OCI-LY1 (cell line): Measurements from ENCODE around the gene TBXAS1.

Source experiments
- EZH2 ChIP-seq: fragments of 200-600 bp; sonication (generic), shearing (Covaris generic); IDR thresholded peaks from 2 replicates; pipeline ENCODE4 v1.8.0; 2017; ENCODE audit warnings: borderline replicate concordance, mixed run types, mild to moderate bottlenecking, antibody characterized with exemption, low read length, moderate library complexity, mixed read lengths
- TF ChIP-seq, protein P1 (sequence below): fragments of 200-600 bp; sonication (generic), shearing (Covaris generic); IDR thresholded peaks from 2 replicates; pipeline ENCODE4 v1.5.1; 2017; ENCODE audit warnings: mild to moderate bottlenecking, antibody characterized with exemption, low read length, moderate library complexity, mixed read lengths

DNA sequence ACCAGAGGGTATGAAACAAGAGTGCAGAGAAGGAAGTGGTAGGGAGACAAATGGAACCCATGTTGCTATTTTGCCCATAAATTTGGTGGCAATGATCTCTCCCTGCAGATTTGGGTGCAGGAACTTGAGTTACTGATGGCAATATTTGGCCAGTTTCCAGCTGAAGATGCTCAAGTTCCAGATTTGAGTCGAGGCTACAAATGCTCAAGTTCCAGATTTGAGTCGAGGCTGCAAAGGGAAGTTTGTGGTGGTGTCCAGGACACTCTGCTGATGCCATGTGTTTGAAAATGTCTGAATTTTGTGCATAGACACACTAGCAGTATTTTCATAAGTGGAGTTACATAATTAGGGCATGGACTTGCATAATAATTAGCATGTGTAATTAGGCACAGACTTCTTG lies 40.8 kb downstream of the TBXAS1 start:
- TF ChIP-seq, protein P1, sequence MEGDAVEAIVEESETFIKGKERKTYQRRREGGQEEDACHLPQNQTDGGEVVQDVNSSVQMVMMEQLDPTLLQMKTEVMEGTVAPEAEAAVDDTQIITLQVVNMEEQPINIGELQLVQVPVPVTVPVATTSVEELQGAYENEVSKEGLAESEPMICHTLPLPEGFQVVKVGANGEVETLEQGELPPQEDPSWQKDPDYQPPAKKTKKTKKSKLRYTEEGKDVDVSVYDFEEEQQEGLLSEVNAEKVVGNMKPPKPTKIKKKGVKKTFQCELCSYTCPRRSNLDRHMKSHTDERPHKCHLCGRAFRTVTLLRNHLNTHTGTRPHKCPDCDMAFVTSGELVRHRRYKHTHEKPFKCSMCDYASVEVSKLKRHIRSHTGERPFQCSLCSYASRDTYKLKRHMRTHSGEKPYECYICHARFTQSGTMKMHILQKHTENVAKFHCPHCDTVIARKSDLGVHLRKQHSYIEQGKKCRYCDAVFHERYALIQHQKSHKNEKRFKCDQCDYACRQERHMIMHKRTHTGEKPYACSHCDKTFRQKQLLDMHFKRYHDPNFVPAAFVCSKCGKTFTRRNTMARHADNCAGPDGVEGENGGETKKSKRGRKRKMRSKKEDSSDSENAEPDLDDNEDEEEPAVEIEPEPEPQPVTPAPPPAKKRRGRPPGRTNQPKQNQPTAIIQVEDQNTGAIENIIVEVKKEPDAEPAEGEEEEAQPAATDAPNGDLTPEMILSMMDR: no peak
- TF ChIP-seq EZH2: no peak
